GM21619 (cell line): ENCODE results near the gene MIPEP.
"Not testable (repeated sequence)": the region's sequence is repeated elsewhere in the genome, so short reads cannot be mapped to it uniquely, and the experiment has no call there.

Source experiments
- ATAC-seq: cut with Tn5 transposase; IDR thresholded peaks from one replicate; pipeline ENCODE4 v1.9.1; 2021; ENCODE audit not compliant: unreplicated experiment

Gene MIPEP

GRCh38 chr13:23778002-23778652 lies 111.1 kb downstream of the MIPEP start:
- no peak for ATAC-seq

GRCh38 chr13:23777575-23777870 lies 111.7 kb downstream of the MIPEP start:
- peak; percentile 8 for ATAC-seq

GRCh38 chr13:23776698-23777574 lies 112.3 kb downstream of the MIPEP start:
- peak; percentile 98 for ATAC-seq

- ATAC-seq = no peak
These were observed 116.5 kb downstream of the MIPEP start for GRCh38 chr13:23772717-23773116.

GRCh38 chr13:23771956-23772355 lies 117.2 kb downstream of the MIPEP start:
- no peak for ATAC-seq

GRCh38 chr13:23771552-23771951 lies 117.6 kb downstream of the MIPEP start:
- ATAC-seq = peak; percentile 96

- ATAC-seq = no peak
These were observed 118.2 kb downstream of the MIPEP start for GRCh38 chr13:23770973-23771372.

- ATAC-seq = no peak
These were observed 118.8 kb downstream of the MIPEP start for GRCh38 chr13:23770428-23770827.

- ATAC-seq = no peak
These were observed 119.8 kb downstream of the MIPEP start for GRCh38 chr13:23769401-23769800.

- ATAC-seq = no peak
These were observed 121.4 kb downstream of the MIPEP start for GRCh38 chr13:23767838-23768237.

- ATAC-seq = no peak
These were observed 122.3 kb downstream of the MIPEP start for GRCh38 chr13:23766939-23767338.

GRCh38 chr13:23766283-23766682 lies 122.9 kb downstream of the MIPEP start:
- ATAC-seq = no peak

GRCh38 chr13:23765531-23765930 lies 123.7 kb downstream of the MIPEP start:
- no peak for ATAC-seq

GRCh38 chr13:23763318-23763717 lies 125.9 kb downstream of the MIPEP start:
- no peak for ATAC-seq

- ATAC-seq = not testable (repeated sequence)
These were observed 127.4 kb downstream of the MIPEP start for GRCh38 chr13:23761760-23762159.

GRCh38 chr13:23760000-23760399 lies 129.2 kb downstream of the MIPEP start:
- ATAC-seq = no peak

GRCh38 chr13:23758798-23759527 lies 130.2 kb downstream of the MIPEP start:
- no peak for ATAC-seq

GRCh38 chr13:23754997-23755396 lies 134.2 kb downstream of the MIPEP start:
- ATAC-seq = no peak

GRCh38 chr13:23754506-23754905 lies 134.7 kb downstream of the MIPEP start:
- ATAC-seq = no peak

- no peak for ATAC-seq
These were observed 135.7 kb downstream of the MIPEP start for GRCh38 chr13:23753458-23753857.

- peak; percentile 71 for ATAC-seq
These were observed 136.8 kb downstream of the MIPEP start for GRCh38 chr13:23752111-23753001.
